ENCODE measurements around the gene DPP4. TPM values are rescaled to one million over a fixed set of nuclear protein-coding genes. Genes with fewer than 3 reads are reported as not detected.
A peak's percentile ranks its signal among the peaks of the same experiment; 100 is the strongest.

Gene DPP4
- polyA plus RNA-seq, 3 donors: 0.46 TPM; not detected in 2

DNA sequence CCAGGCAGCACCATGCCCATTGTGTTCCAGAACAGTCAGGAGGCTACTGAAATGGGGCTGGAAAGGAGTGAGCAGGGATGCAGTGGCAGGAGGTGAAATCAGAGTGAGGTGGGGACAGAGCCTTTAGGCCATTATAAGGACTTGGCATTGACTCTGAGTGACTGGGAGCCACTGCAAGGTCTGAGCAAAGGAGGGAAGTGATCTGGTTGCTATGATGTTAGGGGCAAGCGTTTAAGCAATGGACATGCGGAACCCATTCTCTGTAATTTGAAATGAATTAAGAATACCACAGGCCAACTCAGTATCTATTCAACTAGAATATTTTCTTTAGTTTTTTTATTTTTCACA is 98.2 kb downstream of the DPP4 start:
- no CpG with 5 or more reads among the region's 2 CpGs for WGBS (ENCODE audit: insufficient coverage)
- no peak overlapping the region for H3K4me3 Mint-ChIP-seq
- peak overlapping the region; percentile 15 for H3K4me2 ChIP-seq (replicated peaks; ENCODE audit: extremely low read depth, low read length, poor library complexity, severe bottlenecking)

DNA sequence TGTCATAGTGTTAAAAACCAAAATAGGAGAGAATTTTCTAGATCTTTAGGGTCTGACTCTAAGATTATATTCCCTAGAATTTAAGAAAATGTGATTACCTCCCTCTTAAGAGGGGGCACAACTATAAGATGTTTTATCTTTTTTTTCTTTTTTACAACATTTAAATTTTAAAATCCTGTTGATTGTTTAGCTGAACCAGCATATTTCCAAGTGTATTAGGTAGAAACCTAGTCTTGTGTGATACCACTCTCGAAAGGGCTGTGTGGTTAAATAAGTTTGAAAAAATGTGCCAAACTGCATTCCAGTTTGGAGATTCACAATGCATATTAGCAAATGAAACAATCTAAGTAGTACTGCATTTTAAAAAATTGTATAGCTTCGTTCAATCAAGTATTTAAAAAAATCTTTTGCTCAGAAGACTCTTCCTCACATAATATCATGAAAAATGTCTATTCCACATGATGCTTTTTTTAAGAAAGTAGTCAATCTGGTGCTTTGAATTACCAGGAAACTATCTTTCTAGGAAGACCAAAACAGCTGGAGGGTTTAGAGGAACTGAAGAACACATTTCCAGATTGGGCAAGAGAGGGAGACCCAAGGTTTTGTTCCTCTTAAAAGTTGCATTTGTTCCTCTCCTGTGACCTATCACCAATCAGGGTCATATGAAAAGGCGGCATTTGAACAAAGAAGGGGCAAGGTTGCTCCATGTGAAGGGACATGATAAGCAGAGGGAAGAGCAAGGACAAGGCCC is 98.8 kb downstream of the DPP4 start:
- H3K27me3 Mint-ChIP-seq (ENCODE audit: low read depth in 3 of 3): peaks cover 0 to 3% (median 0%) of the 10 kb centered on the region in 3 donors
- H3K36me3 ChIP-seq (replicated peaks in 1 of 2; ENCODE audit: control insufficient read depth in 1 of 2, insufficient read depth in 2 of 2, low read length in 2 of 2): no peaks in the 10 kb centered on the region
- peaks cover 24 to 25% of the 10 kb centered on the region in 2 donors for H3K4me1 ChIP-seq (ENCODE audit: control insufficient read depth in 1 of 2, insufficient read depth in 2 of 2, low read length in 2 of 2)
- H3K27me3 ChIP-seq (ENCODE audit: control insufficient read depth in 2 of 2, insufficient read depth in 2 of 2, low read length in 2 of 2): no peaks in the 10 kb centered on the region
- H3K9ac ChIP-seq (ENCODE audit: insufficient read depth, low read length, poor library complexity, severe bottlenecking): no peak overlapping the region
- no peaks in the 10 kb centered on the region for H4K20me1 ChIP-seq (ENCODE audit: insufficient read depth, low read length)
- no peaks in the 10 kb centered on the region for H3K36me3 Mint-ChIP-seq
- H3K9me3 Mint-ChIP-seq: peaks cover 0 to 2% (median 0%) of the 10 kb centered on the region in 7 donors
- H3K27ac ChIP-seq (ENCODE audit: low read depth in 1 of 2, low read length in 2 of 2): peak overlapping the region in 1 of 2 donors; percentile 14
- H3K4me3 Mint-ChIP-seq: no peak overlapping the region
- peak overlapping the region in 5 of 7 donors; percentile 16 to 80 (median 46) for H3K27ac Mint-ChIP-seq
- intact Hi-C loops (cut with micrococcal nuclease): no loop called here
- H3K9me3 ChIP-seq (replicated peaks in 1 of 2; ENCODE audit: control insufficient read depth in 1 of 2, insufficient read depth in 1 of 2, low read length in 2 of 2): no peaks in the 10 kb centered on the region
- H3K4me2 ChIP-seq (replicated peaks; ENCODE audit: extremely low read depth, low read length, poor library complexity, severe bottlenecking): peak overlapping the region; percentile 15
- no peaks in the 10 kb centered on the region for H3K79me2 ChIP-seq (ENCODE audit: insufficient read depth, low read length)
- H2AFZ ChIP-seq (ENCODE audit: insufficient read depth, low read depth, low read length, poor library complexity, severe bottlenecking): no peak overlapping the region
- peaks cover 23% of the 10 kb centered on the region for H3K4me1 Mint-ChIP-seq
- peak; percentile 35 to 71 (median 45) for DNase-seq
- no peak overlapping the region for H3K4me3 ChIP-seq (replicated peaks in 1 of 3; ENCODE audit: low read depth in 2 of 3, low read length in 3 of 3)
- WGBS (ENCODE audit: insufficient coverage): 80% methylated on average over 1 of the region's 3 CpGs
- TF ChIP-seq, protein P1, sequence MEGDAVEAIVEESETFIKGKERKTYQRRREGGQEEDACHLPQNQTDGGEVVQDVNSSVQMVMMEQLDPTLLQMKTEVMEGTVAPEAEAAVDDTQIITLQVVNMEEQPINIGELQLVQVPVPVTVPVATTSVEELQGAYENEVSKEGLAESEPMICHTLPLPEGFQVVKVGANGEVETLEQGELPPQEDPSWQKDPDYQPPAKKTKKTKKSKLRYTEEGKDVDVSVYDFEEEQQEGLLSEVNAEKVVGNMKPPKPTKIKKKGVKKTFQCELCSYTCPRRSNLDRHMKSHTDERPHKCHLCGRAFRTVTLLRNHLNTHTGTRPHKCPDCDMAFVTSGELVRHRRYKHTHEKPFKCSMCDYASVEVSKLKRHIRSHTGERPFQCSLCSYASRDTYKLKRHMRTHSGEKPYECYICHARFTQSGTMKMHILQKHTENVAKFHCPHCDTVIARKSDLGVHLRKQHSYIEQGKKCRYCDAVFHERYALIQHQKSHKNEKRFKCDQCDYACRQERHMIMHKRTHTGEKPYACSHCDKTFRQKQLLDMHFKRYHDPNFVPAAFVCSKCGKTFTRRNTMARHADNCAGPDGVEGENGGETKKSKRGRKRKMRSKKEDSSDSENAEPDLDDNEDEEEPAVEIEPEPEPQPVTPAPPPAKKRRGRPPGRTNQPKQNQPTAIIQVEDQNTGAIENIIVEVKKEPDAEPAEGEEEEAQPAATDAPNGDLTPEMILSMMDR (IDR thresholded peaks at IDR 0.05): no peak

More for the DNA sequence above, 98.2 kb downstream of the DPP4 start:
- Mint-ChIP-seq H3K27me3 (ENCODE audit: low read depth in 3 of 3) (peaks cover 0 to 3% (median 0%) of the 10 kb centered on the region in 3 donors), H3K36me3 (no peaks in the 10 kb centered on the region), H3K27ac (peak overlapping the region in 5 of 7 donors; percentile 16 to 80 (median 46)), H3K9me3 (peaks cover 0 to 2% (median 0%) of the 10 kb centered on the region in 7 donors), H3K4me1 (peaks cover 23% of the 10 kb centered on the region)
- Histone ChIP-seq H3K79me2 (ENCODE audit: insufficient read depth, low read length) (no peaks in the 10 kb centered on the region), H2AFZ (ENCODE audit: insufficient read depth, low read depth, low read length, poor library complexity, severe bottlenecking) (no peak overlapping the region), H3K27me3 (ENCODE audit: control insufficient read depth in 2 of 2, insufficient read depth in 2 of 2, low read length in 2 of 2) (no peaks in the 10 kb centered on the region), H3K9me3 (replicated peaks in 1 of 2; ENCODE audit: control insufficient read depth in 1 of 2, insufficient read depth in 1 of 2, low read length in 2 of 2) (no peaks in the 10 kb centered on the region), H3K4me3 (replicated peaks in 1 of 3; ENCODE audit: low read depth in 2 of 3, low read length in 3 of 3) (no peak overlapping the region), H3K4me1 (ENCODE audit: control insufficient read depth in 1 of 2, insufficient read depth in 2 of 2, low read length in 2 of 2) (peaks cover 24 to 25% of the 10 kb centered on the region in 2 donors), H3K36me3 (replicated peaks in 1 of 2; ENCODE audit: control insufficient read depth in 1 of 2, insufficient read depth in 2 of 2, low read length in 2 of 2) (no peaks in the 10 kb centered on the region), H3K27ac (ENCODE audit: low read depth in 1 of 2, low read length in 2 of 2) (peak overlapping the region in 1 of 2 donors; percentile 14), H3K9ac (ENCODE audit: insufficient read depth, low read length, poor library complexity, severe bottlenecking) (no peak overlapping the region), H4K20me1 (ENCODE audit: insufficient read depth, low read length) (no peaks in the 10 kb centered on the region)
- intact Hi-C loops (cut with micrococcal nuclease): no loop called here
- TF ChIP-seq, protein P1 (IDR thresholded peaks at IDR 0.05): no peak
- peak in 1 of 3 donors; percentile 13 for DNase-seq

Data from CD14-positive monocyte (primary cell).